Neural cell (in vitro differentiated cells): Measurements from ENCODE around the gene PNPLA6.

Experiments used
- EP300 ChIP-seq: fragments of 450-650 bp; conservative IDR thresholded peaks from 2 replicates; pipeline ENCODE4 v1.6.1; 2014; ENCODE audit warnings: antibody characterized with exemption, mild to moderate bottlenecking, moderate library complexity; ENCODE audit not compliant: poor library complexity, severe bottlenecking
- EZH2 ChIP-seq: fragments of 200-600, 300-800 bp; shearing (Covaris generic), sonication (generic); IDR thresholded peaks from 2 replicates; pipeline ENCODE4 v1.6.1; 2014; ENCODE audit warnings: antibody characterized with exemption, low read length, borderline replicate concordance, mild to moderate bottlenecking; ENCODE audit not compliant: insufficient read depth, poor library complexity, severe bottlenecking
- MXI1 ChIP-seq: fragments of 450-650 bp; conservative IDR thresholded peaks from 2 replicates; pipeline ENCODE4 v1.6.1; 2014; ENCODE audit warnings: antibody characterized with exemption, mild to moderate bottlenecking; ENCODE audit not compliant: poor library complexity, severe bottlenecking
- POLR2AphosphoS5 ChIP-seq: IDR thresholded peaks from 2 replicates; pipeline ENCODE4 v1.6.1; 2012
- RAD21 ChIP-seq: fragments of 450-650 bp; conservative IDR thresholded peaks from 2 replicates; pipeline ENCODE4 v1.6.1; 2014; ENCODE audit warnings: antibody characterized with exemption, mild to moderate bottlenecking, moderate library complexity
- SMC3 ChIP-seq: fragments of 450-650 bp; conservative IDR thresholded peaks from 2 replicates; pipeline ENCODE4 v1.6.1; 2014; ENCODE audit warnings: antibody characterized with exemption, mild to moderate bottlenecking, moderate library complexity; ENCODE audit not compliant: poor library complexity
- TAF1 ChIP-seq: IDR thresholded peaks from 2 replicates; pipeline ENCODE4 v1.6.1; 2012; ENCODE audit warnings: low read depth
- TF ChIP-seq, protein P1 (sequence below): fragments of 450-650 bp; IDR thresholded peaks from 2 replicates; pipeline ENCODE4 v1.5.1; 2014; ENCODE audit warnings: antibody characterized with exemption, mild to moderate bottlenecking, moderate library complexity; ENCODE audit not compliant: poor library complexity, severe bottlenecking
- TF ChIP-seq, protein P2 (sequence below): IDR thresholded peaks from 2 replicates; pipeline ENCODE4 v1.6.1; 2012; ENCODE audit warnings: borderline replicate concordance

DNA sequence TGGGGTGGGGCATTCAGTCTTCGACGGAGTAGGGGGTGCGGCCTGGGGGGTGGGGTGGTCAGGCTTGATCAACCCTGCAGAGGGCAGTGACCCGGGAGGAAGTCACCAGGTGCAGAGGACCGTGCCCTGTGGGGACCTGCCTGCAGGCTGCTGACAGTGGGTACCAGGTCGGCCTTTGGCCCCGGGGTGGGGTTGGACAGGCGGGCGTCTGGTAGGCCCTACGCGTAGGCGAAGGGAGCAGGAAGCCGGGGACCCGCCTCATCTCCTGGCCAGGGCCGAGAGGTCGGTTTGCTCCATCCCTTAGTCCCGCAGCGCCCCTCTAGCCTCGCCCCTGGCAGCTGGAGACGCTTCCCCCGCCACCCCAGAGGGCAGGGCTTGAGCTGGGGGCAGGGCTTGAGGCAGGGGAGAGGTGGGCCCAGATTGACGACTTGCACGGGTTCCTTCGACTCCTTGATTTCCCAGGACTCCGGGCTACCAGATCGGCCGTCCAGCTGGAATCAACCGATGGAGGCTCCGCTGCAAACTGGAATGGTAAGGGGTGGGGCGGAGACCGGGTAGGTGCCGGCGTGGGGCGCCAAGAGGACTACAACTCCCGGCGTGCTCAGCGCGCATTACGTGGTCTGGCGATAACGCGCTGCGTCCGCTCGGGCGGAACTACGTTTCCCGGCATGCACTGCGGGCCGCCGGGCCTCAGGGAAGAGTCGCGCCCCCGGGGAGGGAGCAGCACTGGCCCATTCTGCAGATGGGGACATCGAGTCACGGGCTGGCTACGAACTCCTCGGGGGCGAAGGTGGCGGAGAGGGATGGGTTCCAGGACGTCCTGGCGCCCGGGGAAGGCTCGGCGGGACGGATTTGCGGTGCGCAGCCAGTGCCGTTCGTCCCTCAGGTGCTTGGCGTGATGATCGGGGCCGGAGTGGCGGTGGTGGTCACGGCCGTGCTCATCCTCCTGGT is at the start of gene PNPLA6:
- TF ChIP-seq EZH2 (no peak), EP300 (peak; percentile 47), RAD21 (no peak), POLR2AphosphoS5 (peak; percentile 83), SMC3 (peak; percentile 30), MXI1 (peak; percentile 79), TAF1 (no peak)
- TF ChIP-seq, protein P1, sequence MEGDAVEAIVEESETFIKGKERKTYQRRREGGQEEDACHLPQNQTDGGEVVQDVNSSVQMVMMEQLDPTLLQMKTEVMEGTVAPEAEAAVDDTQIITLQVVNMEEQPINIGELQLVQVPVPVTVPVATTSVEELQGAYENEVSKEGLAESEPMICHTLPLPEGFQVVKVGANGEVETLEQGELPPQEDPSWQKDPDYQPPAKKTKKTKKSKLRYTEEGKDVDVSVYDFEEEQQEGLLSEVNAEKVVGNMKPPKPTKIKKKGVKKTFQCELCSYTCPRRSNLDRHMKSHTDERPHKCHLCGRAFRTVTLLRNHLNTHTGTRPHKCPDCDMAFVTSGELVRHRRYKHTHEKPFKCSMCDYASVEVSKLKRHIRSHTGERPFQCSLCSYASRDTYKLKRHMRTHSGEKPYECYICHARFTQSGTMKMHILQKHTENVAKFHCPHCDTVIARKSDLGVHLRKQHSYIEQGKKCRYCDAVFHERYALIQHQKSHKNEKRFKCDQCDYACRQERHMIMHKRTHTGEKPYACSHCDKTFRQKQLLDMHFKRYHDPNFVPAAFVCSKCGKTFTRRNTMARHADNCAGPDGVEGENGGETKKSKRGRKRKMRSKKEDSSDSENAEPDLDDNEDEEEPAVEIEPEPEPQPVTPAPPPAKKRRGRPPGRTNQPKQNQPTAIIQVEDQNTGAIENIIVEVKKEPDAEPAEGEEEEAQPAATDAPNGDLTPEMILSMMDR: no peak
- TF ChIP-seq, protein P2, sequence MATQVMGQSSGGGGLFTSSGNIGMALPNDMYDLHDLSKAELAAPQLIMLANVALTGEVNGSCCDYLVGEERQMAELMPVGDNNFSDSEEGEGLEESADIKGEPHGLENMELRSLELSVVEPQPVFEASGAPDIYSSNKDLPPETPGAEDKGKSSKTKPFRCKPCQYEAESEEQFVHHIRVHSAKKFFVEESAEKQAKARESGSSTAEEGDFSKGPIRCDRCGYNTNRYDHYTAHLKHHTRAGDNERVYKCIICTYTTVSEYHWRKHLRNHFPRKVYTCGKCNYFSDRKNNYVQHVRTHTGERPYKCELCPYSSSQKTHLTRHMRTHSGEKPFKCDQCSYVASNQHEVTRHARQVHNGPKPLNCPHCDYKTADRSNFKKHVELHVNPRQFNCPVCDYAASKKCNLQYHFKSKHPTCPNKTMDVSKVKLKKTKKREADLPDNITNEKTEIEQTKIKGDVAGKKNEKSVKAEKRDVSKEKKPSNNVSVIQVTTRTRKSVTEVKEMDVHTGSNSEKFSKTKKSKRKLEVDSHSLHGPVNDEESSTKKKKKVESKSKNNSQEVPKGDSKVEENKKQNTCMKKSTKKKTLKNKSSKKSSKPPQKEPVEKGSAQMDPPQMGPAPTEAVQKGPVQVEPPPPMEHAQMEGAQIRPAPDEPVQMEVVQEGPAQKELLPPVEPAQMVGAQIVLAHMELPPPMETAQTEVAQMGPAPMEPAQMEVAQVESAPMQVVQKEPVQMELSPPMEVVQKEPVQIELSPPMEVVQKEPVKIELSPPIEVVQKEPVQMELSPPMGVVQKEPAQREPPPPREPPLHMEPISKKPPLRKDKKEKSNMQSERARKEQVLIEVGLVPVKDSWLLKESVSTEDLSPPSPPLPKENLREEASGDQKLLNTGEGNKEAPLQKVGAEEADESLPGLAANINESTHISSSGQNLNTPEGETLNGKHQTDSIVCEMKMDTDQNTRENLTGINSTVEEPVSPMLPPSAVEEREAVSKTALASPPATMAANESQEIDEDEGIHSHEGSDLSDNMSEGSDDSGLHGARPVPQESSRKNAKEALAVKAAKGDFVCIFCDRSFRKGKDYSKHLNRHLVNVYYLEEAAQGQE: peak; percentile 42
